Measurements from ENCODE around the gene AFAP1.
"Not testable (repeated sequence)": the region's sequence is repeated elsewhere in the genome, so short reads cannot be mapped to it uniquely, and the experiment has no call there.

Gene AFAP1

DNA sequence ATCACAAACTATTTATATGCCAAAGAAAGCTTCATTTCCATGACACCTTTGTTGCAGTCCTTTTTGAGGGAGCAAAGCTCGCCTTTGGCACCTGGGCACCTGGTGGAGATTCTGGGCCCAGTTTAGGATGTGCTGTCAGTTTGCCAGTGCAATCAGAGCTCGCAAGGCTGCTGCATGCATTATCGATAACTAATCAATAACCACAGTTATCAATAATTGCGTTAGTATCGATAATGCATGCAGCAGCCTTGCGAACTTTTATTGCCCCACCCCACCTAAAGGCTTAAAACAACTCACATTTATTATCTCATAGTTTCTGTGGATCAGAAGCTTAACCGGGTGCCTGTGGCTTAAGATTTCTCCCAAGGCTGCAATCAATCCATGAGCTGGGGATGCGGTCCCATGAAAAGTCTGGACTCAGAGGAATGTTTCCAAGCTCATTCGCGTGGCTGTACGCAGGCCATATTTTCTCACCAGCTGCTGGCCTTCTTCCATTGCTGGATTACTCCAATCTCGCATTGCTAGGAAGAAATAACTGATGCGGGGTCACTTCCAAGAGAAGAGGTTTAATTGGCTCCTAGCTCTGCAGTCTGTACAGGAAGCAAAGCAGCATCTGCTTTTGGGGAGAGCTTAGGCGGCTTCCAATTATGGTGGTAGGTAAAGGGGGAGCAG lies 6.2 kb upstream of the AFAP1 start:
- no peak for DNase-seq (ENCODE audit: low spot score)

DNA sequence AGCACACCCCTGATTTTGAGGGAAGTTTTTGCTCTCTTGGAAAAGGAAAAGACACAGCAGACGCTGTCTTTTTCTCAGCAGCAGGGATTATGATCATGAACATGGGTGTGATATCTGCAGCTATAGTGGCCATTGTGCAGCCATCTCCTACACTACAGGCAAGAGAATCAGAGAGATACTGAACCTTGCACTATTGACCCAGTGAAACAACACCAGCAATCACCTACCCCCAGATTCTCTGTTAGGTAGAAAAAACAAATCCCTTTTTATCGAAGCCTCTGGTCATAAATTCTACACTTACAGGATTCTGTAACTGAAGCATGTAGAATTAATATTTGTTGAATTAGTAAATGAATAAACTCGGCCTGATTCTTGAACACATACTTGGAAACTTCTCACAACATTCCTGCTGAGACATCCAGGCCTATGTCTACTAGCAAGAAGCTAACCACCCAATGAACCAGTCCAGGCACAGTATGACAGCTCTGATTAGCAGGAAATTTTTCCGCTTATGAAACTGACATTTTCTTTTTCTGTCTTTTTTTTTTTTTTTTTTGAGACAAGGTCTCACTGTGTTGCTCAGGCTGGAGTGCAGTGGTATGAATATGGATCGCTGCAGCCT lies 5.0 kb upstream of the AFAP1 start:
- peak; percentile 37 for DNase-seq (ENCODE audit: low spot score)

- DNase-seq (ENCODE audit: low spot score) = not testable (repeated sequence)
Observed at GRCh38 chr4:7943688-7944087, 4.0 kb upstream of the AFAP1 start.

GRCh38 chr4:7943211-7943610 lies 3.5 kb upstream of the AFAP1 start:
- DNase-seq (ENCODE audit: low spot score) = no peak

DNA sequence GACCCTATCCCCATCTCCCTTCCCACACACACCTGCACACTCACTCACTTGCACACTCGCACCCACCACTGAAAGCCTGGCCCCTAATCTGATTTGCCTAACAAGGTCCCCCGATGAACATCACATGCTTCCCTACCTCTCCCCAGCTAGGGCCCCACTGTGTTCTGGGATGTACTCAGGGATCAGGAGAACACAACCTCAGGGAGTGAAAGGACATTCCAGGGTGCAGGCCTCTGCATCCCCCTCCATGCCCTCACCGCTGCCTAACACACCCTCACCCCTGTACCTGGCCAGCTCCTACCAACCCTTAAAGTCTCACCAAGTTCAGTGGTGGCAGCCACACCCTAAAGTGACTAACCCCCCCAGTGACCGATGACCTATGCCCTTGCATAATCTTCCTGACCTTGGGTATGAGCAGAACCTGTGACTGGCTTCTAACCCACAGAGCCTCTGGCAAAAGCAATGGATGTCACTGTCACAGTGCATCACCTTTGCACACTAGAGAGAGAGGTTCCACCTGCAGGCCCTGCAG lies 2.4 kb upstream of the AFAP1 start:
- DNase-seq (ENCODE audit: low spot score) = no peak

GRCh38 chr4:7941111-7941964 lies 1.7 kb upstream of the AFAP1 start:
- DNase-seq (ENCODE audit: low spot score) = no peak

DNA sequence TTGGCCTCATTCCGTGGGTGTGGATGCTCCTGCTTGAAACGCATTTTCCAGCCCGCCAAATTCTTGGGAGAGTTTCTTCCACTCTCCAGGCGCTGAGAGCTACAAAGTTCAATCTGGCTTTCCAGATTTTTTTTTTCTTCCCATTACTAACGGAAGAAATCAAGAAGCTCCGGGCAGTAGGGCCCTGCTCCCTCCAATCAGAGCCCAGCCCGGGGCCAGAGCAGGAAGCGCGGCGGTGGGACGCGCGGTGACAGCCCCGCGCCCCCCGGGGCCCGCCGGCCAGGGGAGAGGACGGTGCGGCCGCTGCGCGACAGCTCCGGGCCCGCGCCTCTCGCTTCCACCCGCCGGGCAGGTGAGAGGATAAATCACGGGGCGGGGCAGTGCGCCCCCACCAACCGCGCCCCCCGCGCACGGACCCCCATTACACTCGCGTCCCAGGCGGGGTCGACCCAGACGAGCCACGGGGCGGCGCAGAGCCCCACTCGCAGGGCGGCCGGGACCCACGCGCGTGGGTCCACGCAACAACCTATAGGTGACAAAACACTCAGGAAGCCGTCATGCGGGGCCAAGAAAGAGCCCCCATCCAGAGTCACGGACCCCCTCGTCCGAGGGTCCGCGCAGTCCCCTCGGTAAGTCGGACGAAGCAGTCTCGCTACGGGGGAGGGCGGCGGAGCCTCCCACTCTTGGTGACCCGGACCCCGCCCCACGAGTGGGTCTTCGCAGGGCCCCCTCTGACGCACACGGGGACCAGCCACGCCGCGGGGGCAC lies 868 bp downstream of the AFAP1 start:
- DNase-seq (ENCODE audit: low spot score) = no peak

DNA sequence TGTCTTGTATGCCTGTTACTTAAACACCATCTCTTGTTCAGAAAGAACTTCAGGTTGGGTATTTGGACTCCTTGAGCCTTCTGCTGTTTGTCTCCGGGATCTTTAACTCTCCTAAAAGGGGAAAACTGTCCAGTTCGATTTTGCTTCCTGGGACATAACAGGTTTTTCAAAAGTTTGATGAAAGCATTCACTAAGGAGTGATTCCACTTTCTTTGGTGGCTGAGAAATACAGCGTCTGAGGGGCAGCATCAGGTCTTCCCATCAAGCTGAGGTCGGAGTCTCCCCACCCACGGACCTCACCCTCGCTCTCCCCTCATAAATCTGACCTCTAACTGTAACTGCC lies 1.4 kb downstream of the AFAP1 start:
- no peak for DNase-seq (ENCODE audit: low spot score)

DNA sequence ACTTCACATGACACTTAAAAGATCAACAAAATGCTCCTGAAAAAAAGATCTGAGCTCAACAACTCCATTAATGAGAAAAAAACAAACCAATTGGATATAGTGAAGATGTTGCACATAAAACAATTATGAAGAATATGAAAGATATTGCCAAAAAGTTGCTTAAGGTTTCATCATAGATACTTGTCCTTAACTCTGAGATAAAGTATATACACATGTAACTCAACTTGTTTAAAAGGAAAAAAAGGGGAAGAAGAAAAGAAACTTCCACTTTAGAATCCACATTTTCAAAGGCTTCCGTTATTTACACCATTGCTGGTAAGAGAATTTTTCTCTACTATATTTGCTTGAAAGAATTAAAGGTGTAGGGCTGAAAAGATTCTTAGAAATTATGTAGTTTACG lies 2.7 kb downstream of the AFAP1 start:
- DNase-seq (ENCODE audit: low spot score) = no peak

DNA sequence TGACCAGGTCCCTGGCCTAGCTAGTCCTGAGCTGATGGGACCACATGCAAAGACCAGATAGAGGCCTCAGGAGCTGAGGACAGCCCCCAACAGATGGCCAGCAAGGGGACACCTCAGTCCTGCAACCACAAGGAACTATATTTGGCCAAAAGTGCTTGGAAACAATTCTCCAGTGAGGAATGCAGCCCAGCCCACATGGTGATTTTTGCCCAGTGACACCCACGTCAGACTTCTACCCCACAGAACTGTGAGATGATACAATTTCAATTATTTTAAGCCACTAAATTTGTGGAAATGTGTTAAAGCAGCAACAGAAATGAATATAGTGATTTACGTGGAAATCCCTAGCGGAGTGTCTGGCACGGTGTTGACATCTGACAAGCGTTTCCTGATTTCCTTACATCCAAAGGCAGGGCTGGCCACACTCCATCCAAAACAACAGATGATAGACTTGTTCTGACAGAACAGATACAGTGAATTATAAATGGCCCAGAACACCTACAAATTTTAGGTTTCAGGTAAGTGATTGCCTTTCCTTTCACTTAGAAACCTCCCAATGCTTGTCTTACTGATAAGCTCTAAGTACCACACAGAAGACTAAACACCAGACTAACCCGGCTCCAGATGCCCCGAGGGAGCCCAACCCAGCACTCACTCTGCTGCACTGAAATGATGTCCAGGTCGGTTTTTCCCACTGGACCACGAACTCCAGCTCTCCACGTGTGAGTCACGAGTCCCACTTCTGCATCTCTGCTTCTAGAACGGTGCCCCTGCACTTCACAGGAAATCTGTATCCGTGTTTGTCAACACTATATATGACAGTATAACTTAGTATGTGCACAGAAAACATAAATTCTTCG lies 5.8 kb downstream of the AFAP1 start:
- no peak for DNase-seq (ENCODE audit: low spot score)

DNA sequence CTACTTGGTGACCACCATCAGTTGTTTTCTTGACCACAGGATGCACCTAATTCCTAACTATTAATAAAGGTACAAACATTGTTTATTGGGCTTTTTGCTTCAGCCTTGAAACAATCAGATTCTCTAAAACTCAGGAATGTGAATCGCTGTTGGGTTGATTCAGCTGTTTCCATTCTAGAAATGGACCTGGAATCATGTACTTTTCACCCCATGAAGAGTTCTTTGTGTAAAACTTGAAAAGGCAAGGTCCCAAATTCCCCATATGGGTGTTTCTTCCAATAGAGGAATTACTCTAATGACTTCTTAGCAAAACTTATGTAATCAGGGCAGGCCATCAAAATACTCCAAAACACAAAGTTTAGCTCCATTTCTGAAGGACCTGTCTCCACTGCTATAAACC lies 7.4 kb downstream of the AFAP1 start:
- no peak for DNase-seq (ENCODE audit: low spot score)

GRCh38 chr4:7929118-7929951 lies 10.3 kb downstream of the AFAP1 start:
- DNase-seq (ENCODE audit: low spot score) = no peak

DNA sequence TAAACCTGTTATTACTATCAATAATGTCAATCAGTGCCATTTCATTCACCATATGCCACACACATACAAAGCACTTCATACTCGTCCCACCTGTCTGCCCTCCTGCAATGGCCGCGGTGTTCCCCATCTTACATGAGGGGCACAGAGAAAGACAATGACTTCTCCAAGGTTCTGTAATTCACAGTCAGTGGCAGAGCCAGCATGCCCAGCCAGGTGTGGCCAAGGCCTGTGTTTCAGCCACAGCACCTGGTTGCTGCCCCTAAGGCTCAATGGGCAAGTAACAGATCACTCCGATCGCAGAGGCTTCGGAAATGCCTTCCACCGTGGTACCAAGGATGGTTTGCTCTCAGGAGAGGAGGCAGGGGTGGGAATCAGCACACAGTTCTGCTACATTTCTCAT lies 10.9 kb downstream of the AFAP1 start:
- no peak for DNase-seq (ENCODE audit: low spot score)

- no peak for DNase-seq (ENCODE audit: low spot score)
Observed at GRCh38 chr4:7926822-7927221, 12.8 kb downstream of the AFAP1 start.

GRCh38 chr4:7924570-7924969 lies 15.1 kb downstream of the AFAP1 start:
- DNase-seq (ENCODE audit: low spot score) = no peak

DNA sequence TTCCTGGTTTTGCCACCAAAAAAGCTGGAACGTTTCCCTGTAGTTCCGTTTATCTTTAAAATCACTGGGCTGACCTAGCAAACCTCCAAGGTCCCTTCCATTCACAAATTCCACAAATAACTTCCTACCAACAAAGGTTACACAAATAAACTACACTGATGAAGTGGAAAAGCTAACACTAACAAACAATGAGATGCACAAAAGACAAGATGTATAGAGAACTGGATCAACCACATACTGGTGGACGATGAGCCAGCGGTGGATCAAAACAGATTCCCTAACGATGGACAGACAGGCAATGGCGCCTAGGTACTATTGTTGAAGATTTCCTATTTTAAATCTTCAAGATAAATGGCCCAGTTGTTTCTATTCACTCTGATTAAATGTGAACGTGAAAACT lies 15.5 kb downstream of the AFAP1 start:
- no peak for DNase-seq (ENCODE audit: low spot score)

GRCh38 chr4:7922466-7922865 lies 17.2 kb downstream of the AFAP1 start:
- no peak for DNase-seq (ENCODE audit: low spot score)

GRCh38 chr4:7918981-7919380 lies 20.7 kb downstream of the AFAP1 start:
- DNase-seq (ENCODE audit: low spot score) = no peak

GRCh38 chr4:7918187-7918586 lies 21.5 kb downstream of the AFAP1 start:
- DNase-seq (ENCODE audit: low spot score) = not testable (repeated sequence)

DNA sequence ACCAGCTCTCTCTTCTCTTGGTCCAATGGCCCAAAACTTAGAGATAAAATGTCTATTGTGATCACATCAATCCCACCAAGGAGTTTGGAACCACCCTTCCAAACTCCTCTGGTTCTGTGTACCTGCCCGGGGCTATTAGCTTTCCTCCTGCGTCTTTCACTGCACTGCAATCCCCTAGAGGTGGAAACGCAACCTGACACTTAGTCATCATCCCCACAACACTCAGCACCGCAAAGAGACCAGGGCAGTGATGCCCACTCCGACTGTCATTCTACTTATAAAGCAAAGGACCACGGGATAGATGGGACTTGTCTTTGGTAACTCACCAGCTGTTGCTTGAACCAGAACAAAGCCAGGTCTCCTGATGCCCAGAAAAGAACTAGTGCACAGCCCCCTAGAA lies 22.0 kb downstream of the AFAP1 start:
- no peak for DNase-seq (ENCODE audit: low spot score)

GRCh38 chr4:7915875-7916242 lies 23.8 kb downstream of the AFAP1 start:
- DNase-seq (ENCODE audit: low spot score) = no peak

All from HuH-7 (cell line).